Globus pallidus (tissue), 1 donor: ENCODE measurements around the gene PLXDC1.
"Not testable (repeated sequence)": the region's sequence is repeated elsewhere in the genome, so short reads cannot be mapped to it uniquely, and the experiment has no call there.

Experiments
- DNase-seq: peaks from one replicate; pipeline ENCODE4 v3.0.0-alpha.2; 2015; ENCODE audit warnings: low spot score

The PLXDC1 gene

GRCh38 chr17:39153599-39154051, 2.2 kb upstream of the PLXDC1 start:
- peak; percentile 91 for DNase-seq

DNA sequence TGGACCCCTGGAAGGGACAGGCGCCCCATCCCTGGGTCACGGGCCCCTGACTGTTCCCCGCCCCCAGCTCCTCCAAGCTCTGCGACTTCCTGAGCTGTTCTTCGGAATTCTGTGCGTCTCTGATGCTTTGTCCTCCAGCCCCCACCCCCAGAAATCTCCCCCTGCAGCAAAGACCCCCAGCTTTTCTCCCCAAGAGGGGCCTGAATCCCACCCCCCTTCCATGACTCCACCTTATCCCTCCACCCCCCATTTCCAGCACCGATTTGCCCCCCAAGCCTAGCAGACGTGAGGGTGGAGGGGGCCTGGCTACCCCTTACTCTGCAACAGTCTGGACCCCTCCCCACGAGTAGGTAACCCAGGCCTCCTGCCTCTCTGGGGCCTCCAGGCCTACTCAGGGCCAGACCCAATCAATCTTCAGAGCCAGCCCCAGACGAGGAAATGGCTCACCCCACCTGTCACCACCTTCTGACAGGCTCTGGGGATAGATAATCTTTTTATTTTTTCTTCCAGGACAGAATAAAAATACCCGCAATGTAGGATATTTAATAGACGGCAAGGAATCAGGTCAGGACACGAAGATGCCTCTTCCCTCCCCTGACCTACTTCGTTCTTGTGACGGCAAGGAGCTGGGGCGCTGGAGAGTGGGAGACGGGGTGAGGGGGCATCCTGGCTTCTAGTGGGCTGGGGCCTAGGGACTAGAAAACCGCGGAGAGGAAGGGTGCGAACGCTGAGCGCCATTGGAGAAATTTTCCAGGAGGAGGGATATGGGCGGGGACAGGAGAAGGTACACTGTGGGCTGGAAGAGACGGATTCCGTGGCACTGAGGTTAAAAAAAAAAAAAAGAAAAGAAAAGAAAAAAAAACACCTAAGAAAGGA, 744 bp upstream of the PLXDC1 start:
- no peak for DNase-seq

GRCh38 chr17:39150795-39151149, 665 bp downstream of the PLXDC1 start:
- no peak for DNase-seq

GRCh38 chr17:39150104-39150634, 1.3 kb downstream of the PLXDC1 start:
- DNase-seq: no peak

DNA sequence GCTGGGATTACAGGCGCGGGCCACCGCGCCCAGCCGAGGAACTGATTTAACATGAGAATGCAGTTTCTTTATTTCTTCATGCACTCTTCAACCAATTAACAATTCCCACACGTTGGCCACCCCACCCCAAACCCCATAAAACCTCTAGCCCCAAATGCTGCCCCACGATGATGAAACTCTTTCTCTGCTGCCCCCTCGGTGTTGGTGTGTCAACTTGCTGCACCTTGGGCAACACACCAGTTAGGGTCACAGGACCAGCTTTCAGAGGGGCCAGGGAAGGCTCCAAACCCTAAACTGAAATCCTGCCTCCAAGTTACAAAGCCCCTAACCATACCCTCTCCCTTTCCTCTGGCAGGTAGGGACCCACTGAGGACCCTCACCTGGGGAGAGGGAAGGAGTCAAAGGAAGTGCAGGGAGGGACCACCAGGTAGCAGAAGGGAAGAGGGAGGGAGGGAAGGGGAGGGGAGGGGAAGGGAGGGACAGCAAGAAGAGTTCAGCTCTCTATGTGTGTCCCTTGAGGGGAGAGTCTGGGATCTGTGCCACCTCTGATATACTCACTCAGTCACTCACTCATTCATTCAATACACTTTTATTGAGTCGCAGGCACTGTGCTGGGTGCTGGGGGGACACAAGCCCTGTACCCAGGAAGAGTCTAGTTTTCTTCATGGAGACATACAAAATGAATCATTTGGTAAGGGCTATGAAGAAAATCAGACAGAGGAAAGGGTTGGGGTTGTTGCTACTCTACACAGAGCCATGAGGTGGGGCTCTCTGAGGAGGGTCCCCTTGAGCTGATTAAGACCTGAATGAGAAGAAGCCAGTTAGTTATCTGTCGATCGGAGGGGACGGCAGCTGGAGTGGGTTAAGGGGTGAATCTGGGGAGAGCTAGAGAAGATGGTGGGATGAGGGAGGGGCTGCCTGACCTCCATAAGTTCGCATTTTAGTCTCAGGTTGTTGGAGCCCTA, 3.9 kb downstream of the PLXDC1 start:
- no peak for DNase-seq

DNA sequence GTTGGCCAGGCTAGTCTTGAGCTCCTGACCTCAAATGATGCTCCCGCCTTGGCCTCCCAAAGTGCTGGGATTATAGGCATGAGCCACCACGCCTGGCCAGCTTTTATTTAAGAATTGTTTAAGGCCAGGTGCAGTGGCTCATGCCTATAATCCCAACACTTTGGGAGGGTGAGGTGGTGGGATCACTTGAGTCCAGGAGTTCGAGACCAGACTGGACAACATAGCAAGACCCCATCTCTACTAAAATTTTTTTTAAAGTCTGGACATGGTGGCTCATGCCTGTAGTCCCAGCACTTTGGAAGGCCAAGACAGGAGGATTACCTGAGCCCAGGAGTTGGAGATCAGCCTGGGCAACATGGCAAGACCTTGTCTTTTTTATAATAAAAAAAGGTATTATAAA, 5.2 kb downstream of the PLXDC1 start:
- no peak for DNase-seq

- no peak for DNase-seq
Observed at GRCh38 chr17:39145143-39145542, 6.3 kb downstream of the PLXDC1 start.

- no peak for DNase-seq
Observed at GRCh38 chr17:39144416-39144840, 7.0 kb downstream of the PLXDC1 start.

- DNase-seq: no peak
Observed at GRCh38 chr17:39143552-39144093, 7.8 kb downstream of the PLXDC1 start.

- DNase-seq: no peak
Observed at GRCh38 chr17:39141915-39142664, 9.3 kb downstream of the PLXDC1 start.

GRCh38 chr17:39141294-39141693, 10.1 kb downstream of the PLXDC1 start:
- no peak for DNase-seq

DNA sequence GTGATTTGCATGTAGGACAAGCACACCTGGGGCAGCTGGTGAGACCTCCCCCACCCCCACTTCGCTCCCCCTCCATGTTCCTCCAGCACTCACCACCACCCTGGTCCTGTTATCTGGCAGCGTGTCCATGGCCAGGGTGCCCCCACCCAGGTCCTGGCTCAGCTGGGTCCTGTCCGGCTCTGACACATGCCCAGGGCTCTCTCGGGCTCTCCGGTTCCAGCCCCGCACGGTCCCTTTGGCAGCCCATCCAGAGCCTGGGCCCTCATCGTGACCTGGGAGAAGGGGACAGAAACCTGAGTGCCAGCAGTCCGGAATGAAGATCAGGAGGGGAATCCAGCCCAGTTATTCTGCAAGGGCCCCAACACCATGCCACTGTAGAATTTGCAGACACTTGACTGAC, 11.9 kb downstream of the PLXDC1 start:
- no peak for DNase-seq

- no peak for DNase-seq
Observed at GRCh38 chr17:39139161-39139511, 12.3 kb downstream of the PLXDC1 start.

DNA sequence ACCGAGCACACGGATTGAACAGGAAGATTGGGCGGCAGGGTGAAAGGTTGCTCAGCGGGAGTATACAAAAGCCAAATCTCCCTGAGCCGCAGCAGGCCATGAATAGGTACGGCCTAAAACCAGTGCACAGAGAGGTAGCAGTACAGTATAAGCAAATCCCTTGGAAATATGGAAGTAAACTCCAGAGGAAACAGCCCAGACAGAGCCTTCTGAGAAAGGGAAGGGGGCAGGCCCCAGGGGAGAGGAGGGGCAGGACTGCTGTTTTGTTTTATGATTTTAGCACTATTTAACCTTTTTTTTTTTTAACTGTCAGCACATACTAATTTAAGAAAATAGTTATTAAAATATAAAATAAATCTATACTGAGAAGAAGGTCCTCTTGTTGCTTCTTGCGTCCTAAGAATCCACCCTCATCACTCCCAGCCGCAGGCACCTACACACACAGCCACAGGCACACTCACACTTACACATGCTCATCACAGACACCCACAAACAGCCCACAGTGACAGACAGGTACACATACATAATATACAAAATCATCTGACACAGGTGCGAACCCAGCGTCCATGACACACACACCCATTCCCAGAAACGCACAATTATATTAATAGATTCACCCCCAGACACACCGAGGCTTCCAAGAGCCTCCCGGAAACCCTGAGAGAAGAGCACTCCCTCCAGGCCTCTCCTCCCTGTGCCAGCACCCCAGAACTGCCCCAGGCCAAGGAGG, 12.8 kb downstream of the PLXDC1 start:
- DNase-seq: no peak

- no peak for DNase-seq
Observed at GRCh38 chr17:39134878-39135277, 16.6 kb downstream of the PLXDC1 start.

- DNase-seq: no peak
Observed at GRCh38 chr17:39132192-39132610, 19.2 kb downstream of the PLXDC1 start.

GRCh38 chr17:39131616-39132015, 19.8 kb downstream of the PLXDC1 start:
- no peak for DNase-seq

- DNase-seq: no peak
Observed at GRCh38 chr17:39130205-39130604, 21.2 kb downstream of the PLXDC1 start.

GRCh38 chr17:39129544-39129943, 21.9 kb downstream of the PLXDC1 start:
- not testable (repeated sequence) for DNase-seq

DNA sequence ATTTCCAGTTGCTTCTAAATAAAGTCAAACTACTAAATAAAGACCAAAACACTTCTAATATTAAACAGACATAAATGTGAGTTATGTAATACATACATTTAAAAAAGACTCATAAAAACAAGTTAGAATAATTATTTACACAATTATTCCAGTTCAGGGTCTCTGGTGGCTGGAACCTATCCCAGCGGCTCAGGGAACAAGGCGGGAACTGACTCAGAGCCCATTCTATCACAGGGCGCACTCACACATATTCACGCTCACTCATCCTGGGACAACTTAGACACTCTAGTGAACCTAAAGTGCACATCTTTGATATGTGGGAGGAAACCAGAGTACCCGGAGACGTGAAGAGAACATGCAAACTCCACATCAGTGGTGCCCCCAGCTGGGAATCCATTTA, 25.0 kb downstream of the PLXDC1 start:
- no peak for DNase-seq
